GM18909 (cell line): ENCODE data around the gene CST9L.
A peak's percentile ranks its signal among the peaks of the same experiment; 100 is the strongest.

ENCODE experiments used
- ATAC-seq: cut with Tn5 transposase; IDR thresholded peaks from one replicate; pipeline ENCODE4 v1.9.1; 2021; ENCODE audit warnings: mild to moderate bottlenecking; ENCODE audit not compliant: unreplicated experiment, poor library complexity

The CST9L gene, protein sequence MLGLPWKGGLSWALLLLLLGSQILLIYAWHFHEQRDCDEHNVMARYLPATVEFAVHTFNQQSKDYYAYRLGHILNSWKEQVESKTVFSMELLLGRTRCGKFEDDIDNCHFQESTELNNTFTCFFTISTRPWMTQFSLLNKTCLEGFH

DNA sequence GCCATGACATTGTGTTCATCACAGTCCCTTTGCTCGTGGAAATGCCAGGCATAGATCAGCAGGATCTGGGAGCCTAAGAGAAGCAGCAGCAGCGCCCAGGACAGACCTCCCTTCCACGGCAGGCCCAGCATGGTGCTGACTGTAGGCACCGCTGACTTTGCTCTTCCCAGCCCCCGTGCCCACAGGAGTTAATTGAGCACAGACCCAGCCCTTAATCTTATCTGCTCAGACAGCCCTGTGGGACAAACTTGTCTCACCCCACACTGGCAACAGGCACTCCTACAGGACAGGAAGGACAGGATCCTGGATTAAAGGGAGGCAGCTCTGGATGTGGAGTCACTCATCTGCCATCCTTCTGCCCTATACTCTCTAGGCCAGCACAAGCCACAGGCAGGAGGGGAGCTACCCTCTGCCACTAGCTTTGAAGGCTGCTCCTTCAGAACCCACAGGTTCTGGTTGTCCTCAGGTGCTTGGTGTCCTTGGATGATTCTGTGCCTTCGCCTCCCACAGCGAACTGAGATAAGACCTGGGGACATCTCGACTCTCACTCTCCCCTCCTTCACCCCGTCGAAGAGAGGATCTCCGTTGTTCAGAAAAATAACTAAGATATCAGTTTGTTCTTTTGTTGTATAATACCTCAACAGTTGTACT is at the start of gene CST9L:
CST9L (minus strand) TSS at position 165 of the 651 bp plus-strand sequence; CDS start at position 131, 34 bp downstream.
- ATAC-seq = no peak

DNA sequence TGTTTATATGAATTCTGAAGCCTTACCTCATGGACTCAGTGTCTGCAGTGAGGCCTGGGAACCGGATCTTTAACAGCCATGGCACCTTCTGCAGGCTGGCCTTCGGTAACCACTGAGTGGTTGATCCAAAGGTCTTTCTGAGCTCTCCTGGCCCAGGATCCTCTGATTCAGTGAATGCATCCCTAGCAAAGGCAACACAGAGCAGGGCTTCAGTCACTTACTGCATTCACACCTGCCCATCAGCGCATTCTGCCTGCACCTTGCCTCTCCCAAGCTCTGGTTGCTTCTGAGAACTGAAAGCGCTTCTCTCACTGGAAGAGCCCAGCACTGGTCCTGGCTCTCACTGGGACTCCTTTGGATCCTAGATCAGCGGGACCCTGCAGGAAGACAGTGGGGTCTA is 45.9 kb upstream of the CST9L start:
- ATAC-seq = no peak

DNA sequence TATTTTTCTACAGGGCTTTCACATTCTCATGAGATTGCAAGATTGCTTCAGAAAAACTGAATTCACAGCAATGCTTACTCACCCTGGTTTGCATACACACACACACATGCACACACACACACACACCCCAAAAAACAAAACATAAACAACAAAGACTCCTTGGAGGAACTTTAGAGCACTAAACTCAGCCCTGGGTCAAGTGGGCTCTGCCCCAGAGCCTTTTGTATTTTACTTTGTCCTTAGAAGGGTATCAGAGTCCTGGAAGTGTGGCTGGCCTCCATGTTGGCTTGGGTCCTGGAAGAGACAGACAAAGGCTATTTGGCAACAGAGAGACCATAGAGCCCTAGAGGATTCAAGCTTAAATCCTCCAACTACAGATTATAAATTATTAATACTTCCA is 45.4 kb upstream of the CST9L start:
- ATAC-seq = no peak

DNA sequence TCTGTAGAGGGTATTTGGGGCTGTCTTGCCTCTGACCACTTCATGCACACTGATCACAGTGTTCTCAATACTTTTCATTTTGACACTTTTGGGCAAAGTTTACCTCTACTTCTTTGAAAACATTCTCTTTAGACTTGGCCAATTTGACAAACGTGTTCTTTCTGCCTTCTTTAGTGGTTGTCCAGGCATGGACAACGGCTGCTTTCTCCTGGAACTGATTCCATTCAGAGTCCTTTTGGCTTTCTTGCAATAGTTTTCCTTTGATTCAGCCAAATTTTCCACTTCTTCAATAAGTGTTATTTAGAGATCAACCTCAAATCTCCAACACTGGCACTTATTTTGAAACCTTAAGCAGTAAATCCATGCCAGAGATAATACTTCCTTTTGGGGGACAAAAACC is 44.1 kb upstream of the CST9L start:
- no peak for ATAC-seq

DNA sequence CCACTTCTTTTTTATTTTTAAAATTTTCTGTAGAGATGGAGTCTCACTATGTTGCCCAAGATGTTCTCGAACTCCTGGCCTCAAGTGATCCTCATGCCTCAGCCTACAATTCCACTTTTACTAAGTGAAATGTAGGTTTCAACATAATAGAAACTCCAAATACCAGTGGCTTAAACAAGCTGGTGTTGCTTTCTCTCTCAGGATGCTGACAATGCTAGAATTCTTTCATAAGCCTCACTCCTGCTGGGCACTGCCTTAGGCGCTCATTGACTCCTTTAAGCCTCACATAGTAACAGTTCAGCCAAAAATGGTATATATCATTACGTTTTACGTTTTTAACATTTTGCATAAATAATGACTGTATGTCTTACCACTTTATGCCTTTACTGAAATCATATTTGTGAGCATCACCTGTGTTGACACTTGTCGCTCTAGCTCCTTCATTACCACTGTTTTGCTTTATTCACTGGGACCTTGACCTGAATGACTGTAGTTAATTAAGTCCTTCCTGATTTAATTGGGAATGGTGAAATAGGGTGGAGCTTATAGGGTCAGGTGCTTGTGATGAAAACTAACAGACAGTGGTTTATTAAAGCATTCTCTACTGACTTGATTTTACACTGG is 41.3 kb upstream of the CST9L start:
- no peak for ATAC-seq

DNA sequence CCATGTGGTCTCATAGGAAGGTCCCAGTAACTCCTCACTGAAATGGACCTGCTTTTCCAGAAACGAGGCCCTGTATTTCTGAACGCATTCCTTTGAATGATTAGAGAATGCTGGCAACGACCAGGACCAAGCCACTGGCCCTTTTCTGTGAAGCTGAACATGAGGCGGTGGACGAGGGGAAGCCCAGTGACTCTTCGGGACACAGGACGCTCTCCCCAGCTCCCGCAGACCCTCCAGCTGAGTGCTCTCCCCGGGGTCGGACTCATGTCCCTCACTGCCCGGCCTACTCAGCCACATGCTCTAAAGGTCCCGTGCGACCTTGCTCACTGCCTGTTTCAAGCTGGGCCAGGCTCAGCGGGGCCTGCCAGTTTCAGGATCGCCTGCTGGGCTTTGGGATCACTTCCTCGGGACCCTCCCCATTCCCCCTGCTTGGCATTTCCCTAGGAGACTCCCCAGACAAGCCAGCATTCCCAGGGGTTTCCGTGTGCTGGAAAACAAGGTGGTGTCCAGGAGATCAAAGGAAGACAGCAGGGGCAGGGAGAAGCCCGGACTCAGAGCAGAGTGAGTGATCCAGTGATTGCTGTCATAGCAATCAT is 40.1 kb upstream of the CST9L start:
- no peak for ATAC-seq

DNA sequence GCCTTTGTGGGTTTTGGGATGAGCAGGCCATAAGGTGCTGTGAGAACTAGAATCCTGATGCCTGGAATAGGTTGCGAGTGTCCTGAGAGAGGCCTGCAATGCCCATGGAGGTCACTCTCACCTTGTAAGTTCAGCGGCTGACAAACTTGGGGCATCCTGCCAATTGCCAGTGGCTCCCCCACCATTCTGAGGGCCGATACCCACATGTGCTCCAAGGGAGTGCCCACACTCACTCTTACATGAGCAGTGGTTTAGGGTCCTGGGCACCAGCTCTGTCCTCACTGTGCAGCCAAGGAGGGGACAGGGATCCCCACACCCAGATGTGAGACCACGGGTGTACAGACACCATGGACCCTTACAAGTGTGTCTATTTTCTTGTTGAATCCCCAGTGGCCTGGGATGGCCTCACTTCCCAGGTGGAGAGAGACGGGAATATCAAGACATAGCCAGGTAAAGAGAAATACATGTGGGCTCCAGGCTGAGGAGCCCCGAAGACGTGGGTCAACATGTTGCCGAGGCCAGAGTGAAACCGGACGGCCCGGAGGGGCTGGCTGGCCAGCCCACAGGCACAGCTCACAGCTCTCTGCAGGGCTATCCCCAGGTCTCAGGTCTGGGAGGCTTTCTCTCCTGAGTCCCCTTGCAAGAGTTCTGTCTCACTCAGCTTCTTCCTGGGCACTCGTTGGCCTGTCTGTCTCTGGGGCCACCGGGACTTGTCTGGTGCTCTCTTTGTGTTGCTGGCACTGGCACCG is 39.4 kb upstream of the CST9L start:
- no peak for ATAC-seq

DNA sequence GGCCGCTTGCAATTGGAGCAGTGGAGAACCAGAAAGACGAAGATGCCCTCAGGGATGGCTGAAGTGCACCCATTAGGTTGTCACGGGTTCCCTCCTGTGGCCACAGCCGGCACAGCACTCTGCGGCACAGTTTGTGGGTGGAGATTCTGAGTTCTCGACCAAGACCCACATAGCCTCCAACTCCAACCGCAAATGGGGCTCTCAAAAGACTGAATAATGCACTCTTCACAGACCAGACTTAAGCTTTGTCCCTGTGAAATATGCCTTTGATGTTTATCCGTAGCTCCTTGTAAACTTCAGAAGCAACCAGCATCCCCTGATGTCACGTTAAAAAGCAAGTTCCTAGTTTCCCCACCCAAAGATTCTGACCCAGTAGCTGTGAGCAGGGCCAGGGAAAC is 38.4 kb upstream of the CST9L start:
- ATAC-seq = peak; percentile 92

DNA sequence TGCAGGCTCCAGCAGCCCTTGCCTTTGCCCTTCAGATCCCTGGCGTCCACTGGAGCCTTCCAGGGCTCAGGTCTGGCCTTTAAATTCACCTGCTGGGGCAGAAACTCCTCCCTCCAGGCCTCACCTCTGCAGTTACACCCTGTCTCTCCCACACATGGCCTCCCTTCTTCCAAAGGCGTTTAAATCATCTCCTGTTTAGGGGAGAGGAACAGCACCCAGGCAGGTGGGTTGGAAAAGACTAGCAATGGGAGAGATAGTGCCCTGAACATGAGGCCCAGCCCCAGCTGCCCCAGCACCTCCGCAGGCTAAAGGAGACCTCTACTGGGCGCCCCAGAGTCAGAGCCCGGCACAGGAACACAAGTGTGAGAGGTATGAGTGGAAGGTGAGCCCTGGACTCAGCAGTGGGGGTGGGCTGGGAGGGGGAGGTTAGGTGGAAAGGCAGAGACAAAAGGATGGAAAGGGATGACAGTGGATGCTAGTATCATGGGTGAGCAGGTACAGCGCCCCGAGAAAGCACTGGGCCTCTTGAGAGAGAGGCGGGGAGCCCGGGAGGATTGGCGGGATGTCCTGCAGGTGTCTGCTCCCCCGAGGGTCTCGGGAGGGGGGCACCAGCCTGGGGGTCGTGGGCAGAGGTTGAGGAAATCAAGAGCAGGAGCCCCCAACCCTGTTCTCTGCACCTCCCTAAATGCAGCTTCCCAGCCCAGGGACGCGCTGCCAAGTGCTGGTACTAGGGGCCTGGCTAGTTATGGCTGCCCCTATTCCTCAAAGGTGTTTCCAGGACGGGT is 37.8 kb upstream of the CST9L start, which contains the start of gene CST9:
CST9 (minus strand) TSS at position 51 of the 785 bp plus-strand sequence. CDS start 53 bp downstream, outside the sequence.
- no peak for ATAC-seq

DNA sequence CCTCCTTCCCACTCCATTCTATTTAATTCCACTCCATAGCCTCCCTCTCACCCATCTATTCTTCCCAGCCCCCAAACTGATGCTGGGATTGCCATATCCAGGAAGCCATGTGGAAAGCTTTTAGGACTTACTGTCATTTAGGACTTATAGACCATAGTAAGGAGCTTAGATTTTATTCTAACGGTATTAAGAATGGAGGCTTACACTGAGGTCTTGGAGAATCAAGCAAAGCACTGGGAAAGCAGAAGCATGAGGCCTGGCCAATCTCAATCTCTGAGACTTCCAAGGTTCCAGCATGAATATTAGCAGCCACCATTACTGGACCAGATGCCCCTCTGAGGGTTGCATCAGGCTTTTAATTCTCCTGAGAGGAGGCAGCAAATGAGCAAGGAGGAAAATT is 36.0 kb upstream of the CST9L start:
- no peak for ATAC-seq

DNA sequence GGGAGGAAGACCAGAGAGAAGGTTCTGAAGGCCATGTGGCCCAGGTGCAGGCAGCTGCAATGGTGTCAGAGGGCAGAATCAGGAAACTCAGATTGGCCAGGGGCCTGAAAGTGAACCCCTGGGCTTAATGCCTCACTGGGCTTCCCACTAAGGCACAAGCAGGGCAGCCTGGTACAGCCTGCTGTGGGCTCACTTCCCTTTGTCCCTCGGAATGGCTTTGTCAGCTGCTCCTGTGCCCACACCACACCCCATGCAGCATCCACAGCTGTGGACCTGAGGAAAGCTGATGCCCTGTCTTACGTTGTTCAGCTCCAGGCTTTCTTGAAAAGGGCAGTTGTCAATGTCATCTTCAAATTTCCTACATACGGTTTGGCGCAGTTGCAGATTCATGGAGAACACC is 35.0 kb upstream of the CST9L start:
- no peak for ATAC-seq

DNA sequence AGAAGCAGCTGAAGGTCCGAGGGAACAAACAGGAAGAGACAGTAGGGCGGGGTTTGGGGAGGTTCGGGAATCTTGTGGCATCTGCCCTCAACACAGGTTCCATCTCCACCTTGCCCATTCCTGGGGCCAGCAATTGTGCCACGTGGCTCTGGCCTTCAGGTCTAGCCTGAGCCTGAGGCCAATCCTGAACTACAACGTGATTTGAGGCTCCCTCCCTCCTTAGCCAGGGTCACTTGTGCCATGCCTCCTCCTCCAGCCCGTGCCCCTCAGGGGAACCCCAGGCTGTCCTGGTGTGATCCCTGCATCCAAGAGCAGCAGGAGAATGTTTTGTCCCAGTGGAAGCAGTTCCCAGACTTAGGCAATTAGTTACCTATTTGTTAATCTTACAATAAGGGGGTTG is 34.4 kb upstream of the CST9L start:
- no peak for ATAC-seq

DNA sequence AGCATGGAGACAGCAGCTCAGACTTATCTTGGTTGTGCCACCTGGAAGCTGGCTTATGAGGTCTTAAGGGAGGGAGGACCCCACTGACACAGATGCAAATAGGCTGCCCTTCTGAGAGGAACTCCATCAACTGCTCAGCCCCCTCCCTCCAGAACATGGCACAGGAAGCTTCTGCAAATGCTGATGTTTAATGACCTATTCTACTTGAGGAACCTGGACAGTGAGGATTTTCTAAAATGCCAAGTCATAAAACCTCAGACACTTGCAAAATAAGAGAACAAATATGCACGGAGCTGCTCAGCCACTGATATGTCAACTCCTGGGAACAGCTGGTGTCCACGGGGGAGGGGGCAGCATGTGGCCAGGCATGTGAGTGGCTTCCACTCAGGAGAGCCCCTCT is 34.0 kb upstream of the CST9L start:
- ATAC-seq = no peak

DNA sequence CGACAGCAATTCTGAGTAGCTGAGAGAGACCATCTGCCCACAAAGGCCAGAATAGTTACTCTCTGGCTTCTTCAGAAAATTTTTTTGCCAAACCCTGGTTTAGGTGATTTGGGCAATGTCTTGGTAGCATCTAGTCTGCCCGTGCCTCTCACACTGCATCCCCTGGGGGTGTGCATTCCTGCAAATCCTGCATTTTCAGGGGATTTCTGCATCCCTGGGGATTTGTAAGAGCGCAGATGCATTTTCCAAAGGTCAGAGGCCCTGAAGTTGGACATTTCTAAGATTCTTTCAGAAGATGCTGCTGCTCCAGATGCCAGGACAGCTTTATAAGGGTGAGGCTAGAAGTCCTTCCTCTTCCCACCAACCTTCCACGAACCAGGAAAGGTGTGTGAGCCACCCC is 33.4 kb upstream of the CST9L start:
- no peak for ATAC-seq

DNA sequence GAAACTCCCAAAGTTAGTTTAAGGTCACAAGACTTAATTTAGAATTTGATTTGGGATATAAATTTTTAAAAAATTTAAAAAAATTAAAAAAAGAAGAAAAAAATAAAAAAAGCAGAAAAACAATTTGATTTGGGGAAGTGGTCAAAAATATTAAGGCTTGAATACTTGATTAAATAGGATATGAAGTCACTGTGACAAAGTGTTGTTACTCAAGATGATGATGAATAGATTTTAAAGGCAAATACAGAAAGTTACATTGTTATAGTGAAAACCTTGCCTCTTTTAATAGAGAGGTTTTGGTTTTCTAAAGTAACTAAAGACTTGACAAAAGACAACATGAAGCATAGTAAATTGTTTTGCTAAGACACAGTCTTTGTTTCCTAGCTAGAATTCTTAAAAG is 30.2 kb upstream of the CST9L start:
- no peak for ATAC-seq

DNA sequence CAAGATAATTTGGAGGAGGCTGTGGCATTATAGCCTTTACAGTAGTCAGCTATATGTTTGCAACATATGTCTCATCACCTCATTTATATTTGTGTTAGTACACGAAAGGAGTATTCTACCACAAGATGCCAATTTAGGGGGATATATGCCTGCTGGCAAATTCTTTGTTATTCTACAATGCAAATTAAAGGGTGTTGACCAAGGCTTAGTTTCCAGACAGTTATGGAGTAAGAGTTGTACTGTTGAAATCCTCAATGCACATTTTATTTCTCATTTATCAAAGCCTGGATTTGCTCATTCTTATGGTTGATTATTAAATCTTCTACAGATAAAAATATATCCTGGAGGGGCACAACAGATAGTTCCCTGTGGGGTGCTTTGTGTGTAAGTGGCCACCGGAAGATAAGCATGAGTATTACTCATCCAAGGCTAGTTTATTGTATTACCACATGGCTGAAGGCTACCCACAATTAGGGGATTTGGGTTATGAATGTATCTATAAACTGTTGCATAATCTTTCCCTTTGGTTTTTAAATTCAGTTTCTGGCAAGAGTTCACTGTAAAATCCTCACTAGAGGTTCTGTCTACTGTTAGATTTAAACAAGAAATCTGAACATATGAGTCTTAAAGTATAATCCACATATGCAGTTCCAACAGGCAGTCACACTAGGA is 28.4 kb upstream of the CST9L start:
- no peak for ATAC-seq

DNA sequence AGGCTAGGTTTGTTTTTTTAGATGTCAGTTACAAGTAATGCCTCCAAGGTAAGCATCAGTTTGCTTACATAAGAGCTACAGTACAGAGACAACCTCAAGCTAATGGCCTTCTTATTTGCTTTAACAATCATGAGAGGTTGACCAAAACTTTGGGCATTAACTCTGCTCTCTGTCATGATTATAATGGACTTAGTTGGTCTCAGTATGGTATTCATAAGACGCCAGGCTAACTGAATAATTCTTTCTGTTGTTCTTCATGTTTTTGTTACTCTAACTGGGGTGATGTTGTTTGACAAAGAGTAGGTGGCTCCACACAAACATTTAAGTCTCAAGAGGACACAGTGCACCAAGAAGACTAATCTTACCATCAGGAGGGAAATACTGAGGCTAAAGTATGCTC is 27.7 kb upstream of the CST9L start:
- no peak for ATAC-seq

DNA sequence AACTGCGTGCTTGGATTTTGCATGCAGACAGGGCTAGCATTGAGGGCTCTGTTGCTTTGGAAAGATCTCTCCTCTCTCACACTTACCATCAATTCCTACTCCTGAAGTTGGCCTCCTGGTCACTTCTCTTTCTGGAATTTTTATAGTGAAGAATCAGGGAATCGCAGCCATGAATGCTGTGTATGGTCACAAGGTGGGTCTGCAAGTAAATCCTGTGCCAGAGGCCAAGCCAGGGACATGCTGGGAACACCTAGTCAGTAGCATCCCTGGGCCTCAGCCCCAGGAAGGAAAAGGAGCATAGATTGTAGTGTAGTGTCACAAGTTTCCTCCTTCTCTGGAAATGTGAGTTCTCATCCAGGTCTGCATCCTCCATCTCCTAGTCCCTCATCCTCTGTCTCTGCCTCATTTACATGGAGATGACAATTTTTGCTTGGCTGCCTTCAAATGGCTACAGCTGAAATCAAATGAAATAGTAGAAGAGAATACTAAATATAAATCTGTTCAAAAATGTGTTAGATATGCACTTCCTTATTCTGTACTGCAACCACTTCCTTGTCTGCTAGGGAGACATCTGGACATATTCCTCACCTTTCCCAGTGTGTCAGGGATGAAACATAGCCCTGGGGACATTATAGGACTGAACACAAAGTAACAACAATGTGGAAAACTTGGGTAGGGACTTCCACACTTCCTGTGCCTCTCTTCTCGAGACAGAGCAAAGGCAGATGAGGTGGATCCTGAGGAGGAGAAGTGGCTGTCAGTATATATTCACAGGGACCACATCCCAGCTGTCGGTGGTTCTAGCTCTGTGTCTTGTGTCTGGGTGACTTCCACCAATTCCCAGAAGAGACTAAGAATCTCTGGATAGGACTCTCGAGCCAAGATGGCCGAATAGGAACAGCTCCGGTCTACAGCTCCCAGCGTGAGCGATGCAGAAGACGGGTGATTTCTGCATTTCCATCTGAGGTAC is 20.4 kb upstream of the CST9L start:
- no peak for ATAC-seq
